GM21619 (cell line): ENCODE measurements around the gene CHCHD5.
"Not testable (repeated sequence)": the region's sequence is repeated elsewhere in the genome, so short reads cannot be mapped to it uniquely, and the experiment has no call there.

ENCODE experiments used
- ATAC-seq: cut with Tn5 transposase; IDR thresholded peaks from one replicate; pipeline ENCODE4 v1.9.1; 2021; ENCODE audit not compliant: unreplicated experiment

Gene CHCHD5, protein sequence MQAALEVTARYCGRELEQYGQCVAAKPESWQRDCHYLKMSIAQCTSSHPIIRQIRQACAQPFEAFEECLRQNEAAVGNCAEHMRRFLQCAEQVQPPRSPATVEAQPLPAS

DNA sequence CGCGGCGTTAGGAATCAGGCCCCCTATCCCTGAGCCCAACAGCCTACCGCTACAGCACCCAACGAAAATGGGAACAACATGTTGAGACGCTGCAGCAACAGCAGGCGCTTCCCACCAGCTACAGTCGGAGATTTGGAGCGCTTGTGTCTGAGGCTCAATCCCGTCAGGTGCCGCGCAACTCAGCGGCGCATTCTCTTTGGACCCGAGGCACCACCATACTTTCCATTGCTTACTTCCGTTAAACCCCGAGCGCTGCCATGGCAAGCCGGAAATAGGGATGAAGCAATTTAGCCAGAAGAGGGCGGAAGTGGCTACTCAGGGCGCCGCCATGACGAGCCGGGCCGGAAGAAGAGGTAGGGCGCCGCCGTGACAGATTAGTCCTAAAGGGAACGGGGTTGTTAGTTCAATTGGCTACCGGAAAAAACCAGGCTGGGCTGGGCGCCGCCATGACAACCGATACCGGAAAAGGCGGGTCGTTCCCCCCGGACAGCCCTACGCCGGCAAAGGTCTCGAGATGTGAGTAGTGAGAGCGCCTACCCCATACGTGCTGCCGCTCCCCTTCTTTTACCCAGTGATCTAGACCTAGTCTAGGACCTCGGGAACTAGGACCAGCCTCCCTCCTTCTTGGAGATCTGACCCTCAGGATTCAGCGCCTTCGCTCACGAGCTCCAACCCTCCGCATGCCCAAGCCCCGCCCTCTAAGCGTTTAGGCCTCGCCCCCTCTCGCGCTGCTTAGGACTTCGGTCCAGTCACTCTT, at the start of gene CHCHD5:
Gene CHCHD5, plus strand, starts transcription at position 476 of the 757 bp plus-strand sequence. Its CDS starts 39 bp downstream, at position 515.
- peak; percentile 88 for ATAC-seq

DNA sequence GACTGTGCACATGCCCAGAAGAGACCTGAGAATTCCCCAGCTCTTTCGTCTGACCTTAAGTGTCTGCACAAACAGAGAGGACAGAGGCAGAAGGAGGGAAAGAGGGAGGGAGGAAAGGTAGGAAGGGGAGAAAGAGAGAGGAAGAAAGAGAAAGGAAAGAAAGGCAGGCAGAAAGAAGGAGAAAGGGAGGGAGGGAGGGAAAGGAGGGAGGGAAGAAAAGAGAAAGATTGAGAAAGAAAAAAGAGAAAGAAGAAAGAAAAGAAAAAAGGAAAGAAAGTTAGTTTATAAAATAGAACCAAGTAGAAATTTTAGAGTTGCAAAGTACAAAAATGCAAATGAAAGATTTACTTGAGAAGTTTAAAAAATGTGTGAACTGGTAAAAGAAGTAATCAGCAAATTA, 49.6 kb upstream of the CHCHD5 start:
- ATAC-seq: no peak

DNA sequence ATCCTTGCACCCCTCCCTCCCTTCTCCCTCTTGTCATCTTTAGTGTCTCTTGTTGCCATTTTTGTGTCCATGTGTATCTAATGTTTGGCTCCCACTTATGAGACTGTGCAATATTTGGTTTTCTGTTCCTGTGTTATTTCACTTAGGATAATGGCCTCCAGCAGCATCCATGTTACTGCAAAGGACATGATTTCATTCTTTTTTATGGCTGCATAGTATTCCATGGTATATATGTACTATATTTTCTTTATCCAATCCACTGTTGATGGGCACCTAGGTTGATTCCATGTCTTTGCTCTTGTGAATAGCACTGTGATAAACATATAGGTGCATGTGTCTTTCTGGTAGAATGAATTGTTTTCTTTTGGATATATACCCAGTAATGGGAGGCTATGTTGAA, 47.7 kb upstream of the CHCHD5 start:
- ATAC-seq: not testable (repeated sequence)

DNA sequence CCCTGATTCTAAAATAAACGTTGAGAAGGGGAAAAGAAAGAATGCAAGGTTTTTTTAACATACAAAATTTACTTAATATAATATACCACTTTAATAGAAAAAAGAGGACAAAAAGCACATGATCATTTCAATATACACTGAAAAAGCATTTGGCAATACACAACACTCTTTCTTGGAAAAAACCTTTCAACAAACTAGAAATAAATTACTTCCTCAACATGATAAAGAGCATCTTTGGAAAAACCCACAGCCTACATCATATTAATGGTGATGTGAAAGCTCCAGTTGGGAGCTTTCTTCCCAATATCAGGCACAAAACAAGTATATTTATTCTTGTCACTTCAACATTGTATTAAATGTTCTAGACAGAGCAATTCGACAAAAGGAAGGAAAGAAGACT, 45.1 kb upstream of the CHCHD5 start:
- ATAC-seq: no peak

DNA sequence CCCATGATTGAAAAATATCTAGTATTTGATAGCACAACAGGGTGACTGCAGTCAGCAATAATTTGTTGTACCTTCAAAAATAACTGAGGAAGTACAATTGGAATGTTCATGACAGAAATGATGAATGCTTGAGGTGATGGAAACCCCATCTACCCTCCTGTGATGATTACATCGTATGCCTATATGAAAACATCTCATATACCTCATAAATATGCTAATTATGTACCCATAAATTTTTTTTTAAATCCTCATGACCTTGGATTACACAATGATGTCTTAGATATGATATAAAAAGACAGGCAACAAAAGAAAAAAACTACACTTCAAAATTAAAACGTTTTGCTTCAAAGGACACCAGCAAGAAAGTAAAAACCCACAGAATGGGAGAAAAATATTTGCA, 43.5 kb upstream of the CHCHD5 start:
- ATAC-seq: no peak

DNA sequence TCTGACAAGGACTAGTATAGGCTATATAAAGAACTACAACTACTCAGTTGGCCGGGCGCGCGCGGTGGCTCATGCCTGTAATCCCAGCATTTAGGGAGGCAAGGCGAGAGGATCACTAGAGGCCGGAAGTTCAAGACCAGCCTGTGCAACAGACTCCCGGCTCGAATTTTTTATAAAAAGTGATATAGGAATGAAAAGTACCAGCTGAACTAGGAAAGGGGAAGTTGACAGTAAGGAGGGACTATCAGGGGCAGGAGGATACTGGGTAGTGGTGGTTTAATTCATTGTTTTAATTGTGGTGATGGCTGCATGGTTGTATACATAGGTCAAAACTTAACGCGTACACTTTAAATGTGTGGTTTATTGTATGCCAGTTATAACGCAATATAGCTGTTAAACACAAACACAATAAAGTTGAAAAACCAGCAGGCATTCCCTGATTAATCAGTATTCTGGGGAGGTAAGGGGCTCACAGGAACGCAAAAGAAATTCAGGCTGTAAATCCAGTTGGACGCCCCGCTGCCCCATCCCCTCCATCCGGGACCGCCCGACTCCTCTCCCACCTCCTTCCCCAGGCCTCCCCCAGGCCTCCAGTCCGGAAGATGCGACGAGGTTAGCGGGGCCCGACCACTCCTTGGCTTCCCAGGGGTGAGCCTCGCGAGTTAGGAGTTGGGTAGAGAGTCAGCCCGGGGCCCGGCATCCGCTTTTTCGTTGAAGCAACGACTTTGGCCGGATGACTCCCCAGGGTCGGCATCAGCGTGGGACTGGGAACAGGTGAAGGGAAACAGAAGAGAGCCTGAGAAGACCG, 42.9 kb upstream of the CHCHD5 start:
- peak; percentile 50 for ATAC-seq

DNA sequence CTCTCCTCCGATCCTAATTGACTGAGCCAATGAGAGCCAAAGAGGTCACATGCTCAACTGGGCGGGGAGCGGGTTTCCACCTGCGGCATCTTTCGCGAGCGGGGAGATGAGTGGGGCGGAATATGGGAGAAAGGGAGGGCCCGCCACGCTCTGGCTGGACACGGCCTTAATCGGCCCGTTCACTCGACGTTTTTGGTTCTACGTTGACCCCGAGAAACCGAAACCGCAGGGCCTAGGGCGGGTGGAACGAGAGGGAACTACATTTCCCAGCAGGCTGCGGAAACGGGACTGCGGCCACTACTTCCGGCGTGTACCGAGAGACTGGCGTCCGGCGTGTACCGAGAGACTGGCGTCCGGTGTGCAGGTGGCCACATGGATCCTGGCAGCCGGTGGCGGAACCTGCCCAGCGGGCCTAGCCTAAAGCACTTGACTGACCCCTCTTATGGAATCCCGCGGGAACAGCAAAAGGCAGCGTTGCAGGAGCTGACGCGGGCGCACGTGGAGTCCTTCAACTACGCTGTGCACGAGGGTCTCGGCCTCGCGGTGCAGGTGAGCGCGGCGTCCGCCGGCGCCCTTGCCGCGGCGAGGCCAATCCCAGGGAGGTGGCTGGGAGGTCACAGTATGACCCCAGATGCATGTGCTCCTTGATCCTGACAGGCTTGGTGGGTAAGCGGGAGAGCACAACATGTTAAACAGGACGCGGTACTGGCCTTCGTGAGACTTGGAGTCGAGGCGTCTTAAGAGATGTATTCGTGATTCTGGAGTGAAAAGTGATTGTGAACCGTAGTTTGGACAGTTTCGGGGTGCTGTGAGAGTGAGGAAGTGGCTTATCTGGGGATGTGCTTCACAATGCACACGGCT, 42.1 kb upstream of the CHCHD5 start, which contains the start of gene POLR1B:
Gene POLR1B, plus strand, starts transcription at position 343 of the 861 bp plus-strand sequence. Its CDS starts 30 bp downstream, at position 373.
- peak; percentile 80 for ATAC-seq

DNA sequence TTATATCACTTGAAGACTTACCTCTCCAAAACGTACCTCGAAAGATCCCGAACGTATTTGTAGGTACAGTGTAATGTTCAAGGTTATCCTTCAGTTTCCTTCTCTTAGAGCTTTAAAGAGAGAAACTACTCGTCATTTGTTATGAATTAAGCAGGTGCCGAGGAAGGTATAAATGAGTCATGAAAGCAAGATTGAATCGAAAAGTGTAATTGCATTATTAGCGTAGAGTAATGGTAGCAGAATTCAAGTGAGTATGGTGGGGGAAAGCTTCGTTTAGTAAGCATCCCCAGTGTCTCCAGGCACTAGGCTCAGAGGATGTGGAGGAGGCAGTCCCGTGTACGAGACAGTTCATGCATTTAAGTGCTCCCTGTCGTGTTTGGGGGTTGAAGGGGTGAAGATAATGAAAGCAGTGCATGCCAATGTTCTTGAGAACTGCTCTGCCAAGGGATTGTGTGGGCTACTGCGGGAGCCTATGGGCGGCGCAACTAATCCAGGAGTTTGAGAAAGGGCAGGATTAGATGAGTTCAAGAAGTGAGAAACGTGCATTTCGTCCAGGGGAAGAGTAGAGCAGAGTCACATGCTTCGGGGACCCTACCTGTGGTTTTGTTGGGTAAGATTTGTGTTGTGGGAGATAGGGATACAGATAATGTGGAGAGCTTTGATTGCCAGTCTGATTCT, 41.3 kb upstream of the CHCHD5 start:
- ATAC-seq: no peak

DNA sequence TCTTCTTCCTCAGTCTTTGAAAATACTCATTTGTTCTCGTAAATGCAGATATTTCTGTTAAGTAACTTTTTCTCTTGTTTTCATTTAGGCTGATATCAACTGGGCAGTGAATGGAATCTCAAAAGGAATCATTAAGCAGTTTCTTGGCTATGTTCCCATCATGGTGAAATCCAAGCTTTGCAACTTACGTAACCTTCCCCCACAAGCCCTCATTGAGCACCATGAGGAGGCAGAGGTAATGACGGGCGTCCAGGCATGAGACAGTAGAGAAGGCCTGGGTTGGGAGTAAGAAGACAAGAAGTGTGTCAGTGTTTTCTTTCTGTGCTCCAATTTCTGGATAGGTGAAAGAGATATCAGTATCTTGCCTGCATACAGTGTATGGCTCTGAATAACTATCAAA, 37.1 kb upstream of the CHCHD5 start:
- no peak for ATAC-seq

DNA sequence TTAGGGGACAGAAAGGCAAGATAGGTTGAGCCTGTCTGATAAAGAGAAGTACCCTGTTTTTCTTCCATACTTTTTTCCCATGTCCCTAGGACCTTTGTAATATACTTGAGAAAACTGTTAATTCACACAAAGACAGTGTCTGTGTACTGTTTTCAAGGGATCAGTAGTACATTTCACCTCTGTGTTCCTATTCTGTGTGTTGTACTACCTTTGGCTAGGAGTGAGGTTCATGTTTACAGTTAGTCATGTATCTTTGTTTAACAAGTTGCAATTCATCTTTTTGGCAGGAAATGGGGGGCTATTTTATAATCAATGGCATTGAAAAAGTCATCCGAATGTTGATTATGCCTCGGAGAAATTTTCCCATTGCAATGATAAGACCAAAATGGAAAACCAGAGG, 35.4 kb upstream of the CHCHD5 start:
- no peak for ATAC-seq

DNA sequence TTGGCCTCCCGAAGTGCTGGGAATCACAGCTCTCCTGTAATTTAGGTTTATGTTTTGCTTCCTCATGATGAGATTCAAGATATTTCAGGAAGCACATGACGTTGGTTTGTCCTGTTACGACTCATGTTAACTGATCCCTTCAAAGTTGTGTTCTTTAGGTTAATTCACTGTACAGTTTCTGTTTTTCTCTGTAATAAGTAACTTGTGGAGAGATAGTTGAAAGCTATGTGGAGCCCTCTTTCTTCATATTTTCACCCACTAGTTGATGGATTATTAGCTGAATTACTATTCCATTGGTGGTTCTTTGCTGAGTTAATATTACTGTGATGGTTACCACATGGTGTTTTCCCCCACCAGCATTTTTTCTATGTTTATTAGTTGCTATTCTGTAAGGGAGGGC, 18.3 kb upstream of the CHCHD5 start:
- ATAC-seq: peak; percentile 83

DNA sequence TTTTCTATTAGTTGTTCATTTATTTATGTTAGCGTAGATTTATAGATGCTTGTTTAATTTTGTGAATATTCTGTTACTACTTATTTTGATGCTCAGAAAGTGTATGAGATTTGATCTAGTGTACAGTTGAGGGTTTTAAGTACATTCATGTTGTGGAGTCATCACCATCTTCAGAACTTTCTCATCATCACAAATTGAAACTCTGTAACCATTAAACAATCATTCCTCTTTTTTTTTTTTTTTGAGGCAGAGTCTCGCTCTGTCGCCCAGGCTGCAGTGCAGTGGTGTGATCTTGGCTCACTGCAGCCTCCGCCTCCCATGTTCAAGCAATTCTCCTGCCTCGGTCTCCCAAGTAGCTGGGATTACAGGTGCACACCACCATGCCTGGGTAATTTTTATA, 17.9 kb upstream of the CHCHD5 start:
- peak; percentile 24 for ATAC-seq

DNA sequence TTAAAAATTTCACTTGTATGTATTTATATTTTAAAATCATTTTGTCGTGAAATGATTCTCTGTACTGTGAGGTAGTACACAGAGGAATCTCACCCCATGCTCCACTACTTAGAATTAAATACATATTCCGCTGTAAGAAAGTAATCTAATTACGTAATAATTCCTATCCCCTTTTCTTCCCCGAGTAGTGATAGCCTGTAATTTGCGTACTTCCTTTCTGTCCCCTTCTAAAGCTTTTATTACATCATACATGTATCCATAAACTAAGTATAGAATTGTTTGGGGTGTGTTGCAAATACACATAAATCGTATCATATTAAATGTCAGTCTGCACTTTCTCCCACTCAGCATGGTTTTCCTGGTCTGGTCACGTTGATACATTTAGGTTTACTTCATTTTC, 12.4 kb upstream of the CHCHD5 start:
- ATAC-seq: no peak

DNA sequence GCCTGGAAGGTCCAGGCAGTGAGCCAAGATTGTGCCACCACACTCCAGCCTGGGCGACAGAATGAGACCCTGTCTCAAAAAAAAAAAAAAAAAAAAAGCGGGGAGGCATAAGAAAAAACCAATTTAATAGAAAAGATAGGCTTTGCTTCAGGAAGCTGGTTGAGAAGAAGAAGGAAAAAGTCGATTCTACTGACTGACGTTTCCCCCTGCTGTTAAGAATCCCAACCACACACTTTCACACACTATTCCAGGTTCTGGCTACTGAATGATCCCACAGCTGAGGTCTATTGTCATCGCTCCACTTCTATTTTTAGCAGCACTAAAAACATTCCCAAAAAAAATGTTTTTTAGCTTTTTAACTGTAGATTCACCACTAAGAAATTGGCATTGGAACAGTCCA, 6.7 kb upstream of the CHCHD5 start:
- no peak for ATAC-seq

DNA sequence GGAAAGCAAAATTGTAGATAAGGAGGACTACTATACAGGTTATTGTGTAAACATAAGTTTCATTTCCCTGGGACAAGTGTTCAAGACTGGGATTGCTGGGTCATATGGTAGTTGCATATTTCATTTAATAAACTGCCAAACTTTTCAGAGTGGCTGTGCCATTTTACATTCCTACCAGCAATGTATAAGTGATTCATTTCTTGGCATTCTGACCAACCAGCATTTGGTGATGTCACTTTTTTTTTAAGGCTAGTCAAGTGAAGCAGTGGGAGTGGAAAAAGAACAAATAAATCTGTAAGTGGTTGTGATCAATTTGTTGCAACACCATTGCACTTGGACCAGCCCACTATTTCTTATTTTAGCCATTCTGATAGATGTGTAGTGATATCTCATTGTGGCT, 5.2 kb upstream of the CHCHD5 start:
- no peak for ATAC-seq

DNA sequence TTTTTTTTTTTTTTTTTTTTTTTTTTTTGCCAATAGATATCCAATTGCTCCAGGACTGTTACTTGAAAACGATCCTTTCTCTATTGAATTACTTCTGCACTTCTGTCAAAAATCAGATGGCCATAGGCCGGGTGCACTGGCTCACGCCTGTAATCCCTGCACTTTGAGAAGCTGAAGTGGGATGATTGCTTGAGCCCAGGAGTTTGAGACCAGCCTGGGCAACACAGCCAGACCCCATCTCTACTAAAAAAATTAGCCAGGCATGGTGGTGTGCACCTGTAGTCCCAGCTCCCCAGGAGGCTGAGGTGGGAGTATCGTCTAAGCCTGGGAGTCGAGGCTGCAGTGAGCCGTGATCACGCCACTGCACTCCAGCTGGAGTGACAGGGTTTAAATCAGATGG, 4.3 kb upstream of the CHCHD5 start:
- ATAC-seq: no peak

DNA sequence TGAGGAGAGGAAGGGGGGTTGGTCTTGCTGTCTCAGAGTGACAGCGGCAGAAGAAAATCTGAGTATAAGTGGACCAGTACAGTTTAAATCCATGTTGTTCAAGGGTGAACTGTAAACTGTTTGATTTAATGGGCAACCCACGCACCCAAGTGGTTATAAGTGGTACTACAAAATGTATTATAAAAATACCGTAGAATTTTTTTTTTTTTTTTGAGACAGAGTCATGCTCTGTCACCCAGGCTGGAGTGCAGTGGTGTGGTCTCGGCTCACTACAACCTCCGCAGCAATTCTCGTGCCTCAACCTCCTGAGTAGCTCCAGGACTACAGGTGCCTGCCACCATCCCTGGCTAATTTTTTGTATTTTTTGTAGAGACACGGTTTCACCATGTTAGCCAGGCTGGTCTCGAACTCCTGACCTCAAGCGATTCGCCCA, 2.1 kb upstream of the CHCHD5 start:
- no peak for ATAC-seq

DNA sequence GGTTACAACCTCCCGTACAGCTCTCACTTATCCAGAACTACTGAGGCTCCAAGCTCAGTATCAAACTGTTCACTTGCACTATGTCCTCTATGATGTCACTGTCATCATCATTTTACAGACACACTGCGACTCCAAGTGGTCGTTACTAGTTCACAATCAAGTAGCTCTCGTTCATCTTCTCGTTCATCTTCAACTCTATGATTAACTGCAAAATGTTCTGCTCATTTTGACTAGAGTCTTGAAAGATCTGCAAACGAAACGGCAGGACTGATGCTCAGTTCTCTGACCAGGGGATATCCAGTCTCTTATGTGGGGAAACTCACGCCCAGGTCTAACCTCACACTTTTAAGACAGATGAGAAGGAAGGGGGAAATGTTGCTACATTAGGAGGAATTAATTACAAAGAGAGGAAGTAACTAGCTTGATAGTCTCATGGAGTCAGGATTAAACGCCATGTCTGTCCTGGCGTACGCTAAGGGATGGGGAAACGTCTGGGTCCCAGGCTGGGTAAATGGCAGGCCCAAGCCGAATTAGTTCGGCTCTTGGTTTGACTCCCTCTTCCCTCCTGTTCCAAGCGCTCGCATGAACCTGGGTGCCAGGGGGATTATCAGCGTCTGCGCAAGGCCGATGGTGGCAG, 794 bp upstream of the CHCHD5 start:
- ATAC-seq: no peak

DNA sequence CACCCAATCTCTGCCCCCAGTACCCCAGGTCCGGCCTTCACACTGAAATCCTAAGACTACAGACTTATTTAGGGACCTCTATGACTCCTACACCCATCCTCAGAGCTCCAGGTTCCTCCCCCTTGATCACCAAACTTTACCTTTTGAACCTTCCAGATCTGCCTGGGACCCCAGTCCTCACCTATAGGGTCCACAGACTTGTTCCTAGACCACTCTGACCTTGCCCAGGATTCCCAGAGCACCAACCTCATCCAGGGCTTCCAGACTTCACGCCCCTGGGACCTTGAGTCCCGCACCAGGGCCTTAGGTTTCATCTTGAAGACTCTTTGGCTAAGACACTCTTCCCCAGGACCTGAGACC, 462 bp downstream of the CHCHD5 start:
- ATAC-seq: no peak

DNA sequence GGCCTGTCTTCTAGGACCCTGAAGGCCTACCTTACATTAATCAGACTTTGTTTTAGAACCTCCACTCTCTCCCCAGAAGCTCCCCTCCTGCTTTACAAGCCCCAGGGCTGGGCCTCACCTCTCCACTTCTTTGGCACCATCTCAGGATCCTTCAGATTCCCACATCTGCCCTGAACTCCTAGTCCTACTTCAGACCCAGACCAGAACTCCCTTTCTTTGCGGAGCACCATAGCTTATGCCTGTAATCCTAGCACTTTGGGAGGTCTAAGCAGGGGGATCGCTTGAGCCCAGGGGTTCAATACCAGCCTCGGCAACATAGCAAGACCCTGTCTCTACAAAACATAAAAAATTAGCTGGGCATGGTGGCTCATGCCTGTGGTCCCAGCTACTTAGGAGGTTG, 991 bp downstream of the CHCHD5 start:
- no peak for ATAC-seq
